ENCODE measurements around the gene KCTD3. TPM values are rescaled to one million over a fixed set of nuclear protein-coding genes. Genes with fewer than 3 reads are reported as not detected.

KCTD3 gene
- total and polyA plus RNA-seq, 2 of the 13 experiments (the other 11 are each of a cell fraction or from before 2014, with no cell fraction given): 49.8 to 68.1 TPM

GRCh38 chr1:215543806-215544205 lies 23.3 kb upstream of the KCTD3 start:
- no peak for TF ChIP-seq CCAR2 (optimal IDR thresholded peaks at IDR 0.05; ENCODE audit: low read depth, low read length)
- TF ChIP-seq NCOA5 (CRISPR knock-in tag; IDR thresholded peaks at IDR 0.05): no peak
- no peak for TF ChIP-seq ZNF367 (CRISPR knock-in tag; IDR thresholded peaks at IDR 0.05; ENCODE audit: borderline replicate concordance)
- TF ChIP-seq ZNF552 (CRISPR knock-in tag; IDR thresholded peaks at IDR 0.05; ENCODE audit: borderline replicate concordance): no peak
- TF ChIP-seq CENPX (CRISPR knock-in tag; IDR thresholded peaks at IDR 0.05): no peak
- TF ChIP-seq E2F5 (CRISPR knock-in tag; conservative IDR thresholded peaks at IDR 0.05): no peak
- TF ChIP-seq ZMYM3 (CRISPR knock-in tag; IDR thresholded peaks at IDR 0.05): no peak
- no peak for TF ChIP-seq AGO2 (optimal IDR thresholded peaks at IDR 0.05; ENCODE audit: low read depth, low read length)
- TF ChIP-seq CEBPZ (IDR thresholded peaks at IDR 0.05; ENCODE audit: low read length): no peak
- TF ChIP-seq PHF21A (CRISPR knock-in tag; IDR thresholded peaks at IDR 0.05): no peak
- no peak for TF ChIP-seq TAF1 (CRISPR knock-in tag; IDR thresholded peaks at IDR 0.05)
- in situ Hi-C loops (cut with HindIII; ENCODE audit: extremely low pct_ligation_motif_present, low pct_unique_long_range_greater_than_20kb) (no loop called here), intact Hi-C loops (cut with micrococcal nuclease; ENCODE audit: unreplicated experiment) (no loop called here)
- Histone ChIP-seq H3K4me2 (ENCODE audit: low read depth, low read length) (no peak overlapping the region), H3K9ac (ENCODE audit: insufficient read depth, low read depth, low read length) (no peak overlapping the region), H2AFZ (ENCODE audit: low read length) (no peak overlapping the region), H4K20me1 (ENCODE audit: insufficient read depth, low read length) (no peaks in the 10 kb centered on the region), H3K9me3 (ENCODE audit: low read length) (no peaks in the 10 kb centered on the region), H3K27me3 (ENCODE audit: control insufficient read depth in 1 of 2, insufficient read depth in 2 of 2, low read length in 2 of 2) (no peaks in the 10 kb centered on the region), H3K4me3 (replicated peaks in 1 of 3; ENCODE audit: insufficient read depth in 1 of 3, low read depth in 2 of 3, low read length in 3 of 3) (no peak overlapping the region), H3K79me2 (ENCODE audit: insufficient read depth, low read length) (no peaks in the 10 kb centered on the region), H3K4me1 (ENCODE audit: insufficient read depth, low read length) (peaks cover 10% of the 10 kb centered on the region), H3K27ac (ENCODE audit: extremely low read length, insufficient read depth, low read length) (no peak overlapping the region), H3K36me3 (replicated peaks in 1 of 2; ENCODE audit: control insufficient read depth in 1 of 2, insufficient read depth in 2 of 2, low read length in 2 of 2) (no peaks in the 10 kb centered on the region)
- DNase-seq (ENCODE audit: low spot score) (no peak), FAIRE-seq (no peak), ATAC-seq (no peak)
- CTCF ChIA-PET (ENCODE audit: low intra/inter-chr PET ratio, low total read pairs): no interaction called here
- WGBS (ENCODE audit: low lambda C conversion rate): 70% methylated on average over 2 of the region's 2 CpGs
- no TSS peak for BruUV-seq (replicated peaks)
- POLR2A ChIA-PET: no interaction called here

All from HepG2 (cell line).